ENCODE results near the gene TCOF1.
A peak's percentile ranks its signal among the peaks of the same experiment; 100 is the strongest.
"Not testable (repeated sequence)": the region's sequence is repeated elsewhere in the genome, so short reads cannot be mapped to it uniquely, and the experiment has no call there.

Gene TCOF1

GRCh38 chr5:150402901-150403342, 45.4 kb downstream of the TCOF1 start:
- no peak overlapping the region for H3K4me3 ChIP-seq (ENCODE audit: low read depth, low read length)

- no peak overlapping the region for H3K4me3 ChIP-seq (ENCODE audit: low read depth, low read length)
Observed at GRCh38 chr5:150404121-150404520, 46.6 kb downstream of the TCOF1 start.

- no peak overlapping the region for H3K4me3 ChIP-seq (ENCODE audit: low read depth, low read length)
Observed at GRCh38 chr5:150404535-150404934, 47.0 kb downstream of the TCOF1 start.

- H3K4me3 ChIP-seq (ENCODE audit: low read depth, low read length) = no peak overlapping the region
Observed at GRCh38 chr5:150404941-150405816, 47.7 kb downstream of the TCOF1 start.

GRCh38 chr5:150406103-150406722, 48.7 kb downstream of the TCOF1 start:
- H3K4me3 ChIP-seq (ENCODE audit: low read depth, low read length) = no peak overlapping the region

GRCh38 chr5:150406723-150407095, 49.2 kb downstream of the TCOF1 start:
- H3K4me3 ChIP-seq (ENCODE audit: low read depth, low read length) = no peak overlapping the region

GRCh38 chr5:150407096-150407720, 49.7 kb downstream of the TCOF1 start:
- H3K4me3 ChIP-seq (ENCODE audit: low read depth, low read length) = no peak overlapping the region

- no peak overlapping the region for H3K4me3 ChIP-seq (ENCODE audit: low read depth, low read length)
Observed at GRCh38 chr5:150408231-150408943, 50.9 kb downstream of the TCOF1 start.

- H3K4me3 ChIP-seq (ENCODE audit: low read depth, low read length) = no peak overlapping the region
Observed at GRCh38 chr5:150409638-150410523, 52.4 kb downstream of the TCOF1 start.

GRCh38 chr5:150410524-150411244, 53.2 kb downstream of the TCOF1 start:
- no peak overlapping the region for H3K4me3 ChIP-seq (ENCODE audit: low read depth, low read length)

- no peak overlapping the region for H3K4me3 ChIP-seq (ENCODE audit: low read depth, low read length)
Observed at GRCh38 chr5:150411245-150411979, 53.9 kb downstream of the TCOF1 start.

- H3K4me3 ChIP-seq (ENCODE audit: low read depth, low read length) = peak within 1 kb of the TSS; percentile 25
Observed at GRCh38 chr5:150412319-150413175, 55.0 kb downstream of the TCOF1 start, which contains the start of gene CD74. Gene CD74 (minus strand): TSS chr5:150412910. CDS start chr5:150412749, 161 bp downstream.

- H3K4me3 ChIP-seq (ENCODE audit: low read depth, low read length) = no peak overlapping the region
Observed at GRCh38 chr5:150413176-150413901, 55.8 kb downstream of the TCOF1 start.

- not testable (repeated sequence) for H3K4me3 ChIP-seq (ENCODE audit: low read depth, low read length)
Observed at GRCh38 chr5:150413902-150414790, 56.6 kb downstream of the TCOF1 start.

GRCh38 chr5:150419630-150420270, 62.3 kb downstream of the TCOF1 start:
- no peak overlapping the region for H3K4me3 ChIP-seq (ENCODE audit: low read depth, low read length)

GRCh38 chr5:150422075-150422474, 64.6 kb downstream of the TCOF1 start:
- no peak overlapping the region for H3K4me3 ChIP-seq (ENCODE audit: low read depth, low read length)

Data from iPS-11a (cell line).